HCT116 (cell line): ENCODE measurements around the gene BBS12. TPM values are rescaled to one million over a fixed set of nuclear protein-coding genes. Genes with fewer than 3 reads are reported as not detected.

Experiments
- ATAC-seq: fragments of 200-7000 bp; cut with Tn5 transposase; 2 replicates; pipeline ENCODE4 v1.9.1; 2020; ENCODE audit warnings: mild to moderate bottlenecking, moderate library complexity
- BruUV-seq: library from RNA; stranded (reverse); fragments of 400-500 nt; replicated peaks from 2 replicates; lab custom pipeline; 2021; lab: Mats Ljungman, UMichigan
- CTCF ChIA-PET: fragments of 300-600 bp; sonication (Branson Sonifier 250); formaldehyde crosslinking; loops from one replicate; lab custom pipeline; 2021; ENCODE audit warnings: antibody characterized with exemption; lab: Charles Lee
- POLR2A ChIA-PET: fragments of 300-600, 350-600 bp; sonication (Branson Sonifier 250); formaldehyde crosslinking; loops from one replicate; lab custom pipeline; 2021; ENCODE audit warnings: antibody characterized with exemption; lab: Charles Lee
- RAD21 ChIA-PET, 2 experiments: fragments of 300-600 bp; sonication (Branson Sonifier 250); formaldehyde crosslinking; loops; one replicate each; lab custom pipeline; 2023; ENCODE audit warnings: low total read pairs in 2 of 2; ENCODE audit not compliant: uncharacterized antibody in 2 of 2, unreplicated experiment in 2 of 2, low non-redundant PET in 1 of 2; lab: Charles Lee
- DNase-seq: peaks from one replicate; pipeline ENCODE4 v3.0.0-alpha.2; 2010; ENCODE audit warnings: low read depth, low spot score
- H2AFZ ChIP-seq: fragments of 200-600 bp; shearing (Covaris generic), sonication (generic); 2 replicates; pipeline ENCODE4 v1.6.1; 2017; ENCODE audit warnings: low read depth, mixed run types, mixed read lengths, antibody characterized with exemption, low read length; ENCODE audit not compliant: poor library complexity, severe bottlenecking
- H3K27ac ChIP-seq: 2 replicates; pipeline ENCODE4 v1.5.1; 2012; ENCODE audit warnings: low read depth, low read length
- H3K27me3 ChIP-seq: fragments of 200-600 bp; sonication (generic); 2 replicates; pipeline ENCODE4 v1.6.1; 2016; ENCODE audit warnings: mixed run types, low read length, mixed read lengths; ENCODE audit not compliant: insufficient read depth
- H3K36me3 ChIP-seq, 2 experiments: fragments of 200-500 bp in 1 of 2; fragments of 200-600 bp in 1 of 2; sonication (Bioruptor generic) in 1 of 2; sonication (generic) in 1 of 2; 2 replicates each; pipeline versions ENCODE4 v1.5.1 to v1.6.1; 2014 to 2016; ENCODE audit warnings: low read length in 2 of 2, inconsistent platforms in 1 of 2, mixed read lengths in 1 of 2, mixed run types in 1 of 2; ENCODE audit not compliant: insufficient read depth in 2 of 2, control insufficient read depth in 1 of 2
- H3K4me1 ChIP-seq, 2 experiments: fragments of 200-600 bp in 1 of 2; sonication (generic) in 1 of 2; 2 replicates each; pipeline versions ENCODE4 v1.5.1 to v1.6.1; 2012 to 2017; ENCODE audit warnings: low read length in 2 of 2, inconsistent platforms in 1 of 2, mild to moderate bottlenecking in 1 of 2, mixed read lengths in 1 of 2, mixed run types in 1 of 2, moderate library complexity in 1 of 2; ENCODE audit not compliant: insufficient read depth in 2 of 2, control insufficient read depth in 1 of 2
- H3K4me2 ChIP-seq: fragments of 200-600 bp; sonication (generic); 2 replicates; pipeline ENCODE4 v1.6.1; 2017; ENCODE audit warnings: mixed run types, low read length, mixed read lengths
- H3K4me3 ChIP-seq, 2 experiments: fragments of 200-600 bp in 1 of 2; sonication (generic) in 1 of 2; replicated peaks in 1 of 2; 2 replicates each; pipeline ENCODE4 v1.5.1; 2011 to 2016; ENCODE audit warnings: low read length in 2 of 2, control low read depth in 1 of 2, low read depth in 1 of 2, mild to moderate bottlenecking in 1 of 2, mixed read lengths in 1 of 2, mixed run types in 1 of 2
- H3K79me2 ChIP-seq: fragments of 200-600 bp; sonication (generic); 2 replicates; pipeline ENCODE4 v1.6.1; 2017; ENCODE audit warnings: mild to moderate bottlenecking, mixed run types, low read length, moderate library complexity, mixed read lengths; ENCODE audit not compliant: insufficient read depth
- H3K9ac ChIP-seq: fragments of 200-600 bp; sonication (generic); 2 replicates; pipeline ENCODE4 v1.6.1; 2016; ENCODE audit warnings: low read length, mixed read lengths
- H3K9me2 ChIP-seq: fragments of 200-600 bp; sonication (generic), shearing (Covaris generic); 2 replicates; pipeline ENCODE4 v1.6.1; 2017; ENCODE audit warnings: mixed run types, mild to moderate bottlenecking, moderate library complexity; ENCODE audit not compliant: insufficient read depth
- H3K9me3 ChIP-seq, 2 experiments: fragments of 200-500 bp in 1 of 2; fragments of 200-600 bp in 1 of 2; sonication (Bioruptor generic) in 1 of 2; sonication (generic) in 1 of 2; 2 replicates each; pipeline ENCODE4 v1.6.1; 2014 to 2017; ENCODE audit warnings: low read length in 2 of 2, mixed read lengths in 2 of 2, inconsistent platforms in 1 of 2, low read depth in 1 of 2, mild to moderate bottlenecking in 1 of 2, mixed run types in 1 of 2, moderate library complexity in 1 of 2; ENCODE audit not compliant: control insufficient read depth in 1 of 2, insufficient read depth in 1 of 2
- H4K20me1 ChIP-seq: fragments of 200-600 bp; sonication (generic), shearing (Covaris generic); 2 replicates; pipeline ENCODE4 v1.6.1; 2017; ENCODE audit warnings: mixed run types, mild to moderate bottlenecking, moderate library complexity; ENCODE audit not compliant: insufficient read depth
- CBX3 ChIP-seq: IDR thresholded peaks from 2 replicates; pipeline ENCODE4 v1.6.1; 2012; ENCODE audit warnings: low read depth
- EGR1 ChIP-seq: IDR thresholded peaks from 2 replicates; pipeline ENCODE4 v1.6.1; 2012; ENCODE audit warnings: low read depth
- EZH2 ChIP-seq: fragments of 200-600 bp; sonication (generic); IDR thresholded peaks from 2 replicates; pipeline ENCODE4 v1.6.1; 2017; ENCODE audit warnings: antibody characterized with exemption, mixed run types
- EZH2phosphoT487 ChIP-seq: fragments of 200-600 bp; IDR thresholded peaks from 2 replicates; pipeline ENCODE4 v1.6.1; 2018; ENCODE audit warnings: antibody characterized with exemption, borderline replicate concordance
- SIN3A ChIP-seq: IDR thresholded peaks from 2 replicates; pipeline ENCODE4 v1.6.1; 2012; ENCODE audit warnings: low read depth
- SP1 ChIP-seq: IDR thresholded peaks from 2 replicates; pipeline ENCODE4 v1.6.1; 2012; ENCODE audit warnings: low read depth
- TCF7L2 ChIP-seq: IDR thresholded peaks from 2 replicates; pipeline ENCODE4 v1.7.0; 2011; ENCODE audit warnings: borderline replicate concordance, inconsistent platforms; ENCODE audit not compliant: insufficient read depth, insufficient read length; ENCODE audit errors: extremely low read depth
- intact Hi-C: fragments of 100-400 bp; cut with micrococcal nuclease; formaldehyde crosslinking; loops from 2 replicates; pipeline ENCODE4 v1.10.0; 2022
- total RNA-seq: library from RNA; stranded (reverse); gene quantifications from one replicate; pipeline ENCODE4 v1.2.1, GENCODE V29; 2021; ENCODE audit not compliant: unreplicated experiment
- TF ChIP-seq, protein P1 (sequence below): IDR thresholded peaks from 2 replicates; pipeline ENCODE4 v1.6.1; 2012
- TF ChIP-seq, protein P2 (sequence below): IDR thresholded peaks from 2 replicates; pipeline ENCODE4 v1.6.1; 2011; ENCODE audit warnings: mild to moderate bottlenecking, low read length, moderate library complexity; ENCODE audit not compliant: insufficient replicate concordance; ENCODE audit errors: extremely low read depth
- TF ChIP-seq, protein P3 (sequence below): IDR thresholded peaks from 2 replicates; pipeline ENCODE4 v1.6.1; 2012; ENCODE audit warnings: low read depth

BBS12 gene
- total RNA-seq, 1 experiment from 2014 or later = 2.1 TPM

DNA sequence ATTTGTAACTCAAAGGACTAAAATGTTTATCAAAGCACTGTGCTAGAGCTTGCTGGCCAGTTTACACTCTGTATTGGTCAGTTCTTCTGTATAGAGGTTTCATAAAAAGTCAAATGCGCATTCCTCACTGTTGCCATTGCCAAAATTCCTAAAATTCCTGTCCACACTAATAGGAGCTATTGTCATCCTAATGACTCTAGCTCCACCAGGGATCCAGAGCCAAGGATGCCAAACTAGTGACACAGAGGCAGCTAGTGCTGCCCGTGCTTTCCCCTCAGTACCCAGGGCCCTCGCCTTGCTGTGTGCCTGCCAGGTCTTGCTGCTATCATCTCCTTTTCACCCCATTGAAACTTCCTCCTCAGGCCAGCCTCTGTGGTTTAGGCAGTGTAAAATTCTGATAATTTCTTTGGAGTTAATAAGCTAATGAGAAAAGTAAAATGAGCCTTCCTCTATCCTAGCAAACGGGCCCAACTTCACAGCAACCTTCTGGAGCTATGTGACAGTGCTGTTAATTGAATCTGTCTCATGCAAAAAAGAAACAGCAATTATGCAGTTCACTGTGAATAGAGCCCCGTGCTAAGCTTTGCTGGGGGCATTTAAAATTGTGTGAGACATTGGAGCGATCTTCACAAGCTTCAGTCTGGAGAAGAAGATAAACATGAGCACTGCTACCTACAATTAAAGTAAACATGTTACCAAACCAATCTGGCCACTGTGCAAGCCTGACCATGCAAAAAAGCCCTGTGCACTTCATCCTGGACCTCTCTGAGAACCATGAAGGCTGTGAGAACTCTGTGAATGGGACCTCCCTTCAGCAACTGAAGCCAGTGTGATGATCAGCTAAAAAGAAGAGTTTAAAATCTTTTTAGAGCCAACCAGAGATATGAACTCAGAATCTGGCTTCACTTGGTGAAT, 51.1 kb downstream of the BBS12 start (continued):
- TF ChIP-seq, protein P1, sequence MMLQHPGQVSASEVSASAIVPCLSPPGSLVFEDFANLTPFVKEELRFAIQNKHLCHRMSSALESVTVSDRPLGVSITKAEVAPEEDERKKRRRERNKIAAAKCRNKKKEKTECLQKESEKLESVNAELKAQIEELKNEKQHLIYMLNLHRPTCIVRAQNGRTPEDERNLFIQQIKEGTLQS = no peak
- TF ChIP-seq CBX3 = no peak
- no peak for TF ChIP-seq EZH2phosphoT487
- no peak for TF ChIP-seq TCF7L2

DNA sequence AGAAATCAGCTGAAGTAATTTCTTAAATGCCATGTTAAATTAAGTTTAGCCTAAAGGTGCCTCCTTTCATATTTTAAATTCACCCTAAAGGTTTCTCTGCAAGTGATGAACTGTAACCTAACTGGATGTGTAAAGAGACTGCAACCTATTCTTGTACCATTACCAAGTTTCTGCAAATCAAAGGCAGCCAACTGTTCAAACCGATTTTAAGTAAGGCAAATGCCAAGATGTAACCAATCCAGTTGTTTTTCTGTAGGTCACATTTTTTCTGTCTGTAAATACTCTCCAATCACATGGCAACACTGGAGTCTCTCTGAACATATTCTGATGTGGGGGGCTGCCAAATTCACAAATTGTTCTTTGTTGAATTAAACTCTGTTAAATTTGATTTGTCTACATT, 51.8 kb downstream of the BBS12 start:
- Histone ChIP-seq H3K36me3 (no peaks in the 10 kb centered on the region), H3K4me3 (peak overlapping the region in 1 of 2 experiments; percentile 36; a peak in 1 of 4 replicates), H3K27me3 (no peaks in the 10 kb centered on the region), H3K9ac (peak overlapping the region; percentile 36; the same call in 1 of the 2 replicates), H2AFZ (peak overlapping the region; percentile 92), H3K4me2 (peak overlapping the region; percentile 79), H3K4me1 (peaks cover 9 to 51% of the 10 kb centered on the region in 2 experiments), H3K27ac (no peak overlapping the region), H3K9me2 (no peaks in the 10 kb centered on the region), H4K20me1 (no peaks in the 10 kb centered on the region), H3K9me3 (no peaks in the 10 kb centered on the region), H3K79me2 (no peaks in the 10 kb centered on the region)
- ChIA-PET CTCF (no interaction called here), RAD21 (no interaction called here), POLR2A (interaction anchor here (2.0 kb wide), 1 partner anchor 13 kb away, joined by 5 read pairs; no protein-coding TSS in a partner anchor)
- TF ChIP-seq SP1 = no peak
- TF ChIP-seq, protein P2, sequence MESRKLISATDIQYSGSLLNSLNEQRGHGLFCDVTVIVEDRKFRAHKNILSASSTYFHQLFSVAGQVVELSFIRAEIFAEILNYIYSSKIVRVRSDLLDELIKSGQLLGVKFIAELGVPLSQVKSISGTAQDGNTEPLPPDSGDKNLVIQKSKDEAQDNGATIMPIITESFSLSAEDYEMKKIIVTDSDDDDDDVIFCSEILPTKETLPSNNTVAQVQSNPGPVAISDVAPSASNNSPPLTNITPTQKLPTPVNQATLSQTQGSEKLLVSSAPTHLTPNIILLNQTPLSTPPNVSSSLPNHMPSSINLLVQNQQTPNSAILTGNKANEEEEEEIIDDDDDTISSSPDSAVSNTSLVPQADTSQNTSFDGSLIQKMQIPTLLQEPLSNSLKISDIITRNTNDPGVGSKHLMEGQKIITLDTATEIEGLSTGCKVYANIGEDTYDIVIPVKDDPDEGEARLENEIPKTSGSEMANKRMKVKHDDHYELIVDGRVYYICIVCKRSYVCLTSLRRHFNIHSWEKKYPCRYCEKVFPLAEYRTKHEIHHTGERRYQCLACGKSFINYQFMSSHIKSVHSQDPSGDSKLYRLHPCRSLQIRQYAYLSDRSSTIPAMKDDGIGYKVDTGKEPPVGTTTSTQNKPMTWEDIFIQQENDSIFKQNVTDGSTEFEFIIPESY = no peak
- TF ChIP-seq EZH2 = no peak
- TF ChIP-seq EGR1 = no peak
- no peak for TF ChIP-seq SIN3A
- TF ChIP-seq, protein P3, sequence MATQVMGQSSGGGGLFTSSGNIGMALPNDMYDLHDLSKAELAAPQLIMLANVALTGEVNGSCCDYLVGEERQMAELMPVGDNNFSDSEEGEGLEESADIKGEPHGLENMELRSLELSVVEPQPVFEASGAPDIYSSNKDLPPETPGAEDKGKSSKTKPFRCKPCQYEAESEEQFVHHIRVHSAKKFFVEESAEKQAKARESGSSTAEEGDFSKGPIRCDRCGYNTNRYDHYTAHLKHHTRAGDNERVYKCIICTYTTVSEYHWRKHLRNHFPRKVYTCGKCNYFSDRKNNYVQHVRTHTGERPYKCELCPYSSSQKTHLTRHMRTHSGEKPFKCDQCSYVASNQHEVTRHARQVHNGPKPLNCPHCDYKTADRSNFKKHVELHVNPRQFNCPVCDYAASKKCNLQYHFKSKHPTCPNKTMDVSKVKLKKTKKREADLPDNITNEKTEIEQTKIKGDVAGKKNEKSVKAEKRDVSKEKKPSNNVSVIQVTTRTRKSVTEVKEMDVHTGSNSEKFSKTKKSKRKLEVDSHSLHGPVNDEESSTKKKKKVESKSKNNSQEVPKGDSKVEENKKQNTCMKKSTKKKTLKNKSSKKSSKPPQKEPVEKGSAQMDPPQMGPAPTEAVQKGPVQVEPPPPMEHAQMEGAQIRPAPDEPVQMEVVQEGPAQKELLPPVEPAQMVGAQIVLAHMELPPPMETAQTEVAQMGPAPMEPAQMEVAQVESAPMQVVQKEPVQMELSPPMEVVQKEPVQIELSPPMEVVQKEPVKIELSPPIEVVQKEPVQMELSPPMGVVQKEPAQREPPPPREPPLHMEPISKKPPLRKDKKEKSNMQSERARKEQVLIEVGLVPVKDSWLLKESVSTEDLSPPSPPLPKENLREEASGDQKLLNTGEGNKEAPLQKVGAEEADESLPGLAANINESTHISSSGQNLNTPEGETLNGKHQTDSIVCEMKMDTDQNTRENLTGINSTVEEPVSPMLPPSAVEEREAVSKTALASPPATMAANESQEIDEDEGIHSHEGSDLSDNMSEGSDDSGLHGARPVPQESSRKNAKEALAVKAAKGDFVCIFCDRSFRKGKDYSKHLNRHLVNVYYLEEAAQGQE = no peak
- ATAC-seq (no peak), DNase-seq (no peak)
- BruUV-seq = no TSS peak
- intact Hi-C loops = no loop called here
